Muscle layer of colon (tissue), 2 donors: ENCODE results near the gene KIF26A.

Source experiments
- H3K27ac ChIP-seq: one replicate; pipeline ENCODE4 v1.7.0; 2013; ENCODE audit warnings: low read depth, mild to moderate bottlenecking, low read length, moderate library complexity
- H3K27me3 ChIP-seq, 2 donors: one replicate each; pipeline ENCODE4 v1.7.0; 2013; ENCODE audit warnings: low read length in 2 of 2, mild to moderate bottlenecking in 2 of 2; ENCODE audit not compliant: insufficient read depth in 2 of 2, control insufficient read depth in 1 of 2
- H3K36me3 ChIP-seq: one replicate; pipeline ENCODE4 v1.7.0; 2013; ENCODE audit warnings: mild to moderate bottlenecking, low read length; ENCODE audit not compliant: insufficient read depth
- H3K4me1 ChIP-seq: one replicate; pipeline ENCODE4 v1.7.0; 2013; ENCODE audit warnings: mild to moderate bottlenecking, low read length; ENCODE audit not compliant: insufficient read depth
- H3K4me3 ChIP-seq, 2 donors: one replicate each; pipeline ENCODE4 v1.7.0; 2013; ENCODE audit warnings: low read length in 2 of 2, low read depth in 1 of 2, mild to moderate bottlenecking in 1 of 2, moderate library complexity in 1 of 2
- H3K9ac ChIP-seq: one replicate; pipeline ENCODE4 v1.7.0; 2013; ENCODE audit warnings: low read length
- H3K9me3 ChIP-seq: one replicate; pipeline ENCODE4 v1.7.0; 2013; ENCODE audit warnings: mild to moderate bottlenecking, low read length
- donor health status: abdominal sarcoma.
- donor health status: Adenocarcinoma of cecum.

The KIF26A gene

GRCh38 chr14:104229534-104230055 is 91.2 kb downstream of the KIF26A start:
- no peaks in the 10 kb centered on the region for H3K27me3 ChIP-seq
- H3K4me3 ChIP-seq = no peak overlapping the region
- no peaks in the 10 kb centered on the region for H3K9me3 ChIP-seq
- H3K36me3 ChIP-seq = no peaks in the 10 kb centered on the region
- H3K4me1 ChIP-seq = peaks cover 8% of the 10 kb centered on the region
- H3K27ac ChIP-seq = no peak overlapping the region
- H3K9ac ChIP-seq = no peak overlapping the region

DNA sequence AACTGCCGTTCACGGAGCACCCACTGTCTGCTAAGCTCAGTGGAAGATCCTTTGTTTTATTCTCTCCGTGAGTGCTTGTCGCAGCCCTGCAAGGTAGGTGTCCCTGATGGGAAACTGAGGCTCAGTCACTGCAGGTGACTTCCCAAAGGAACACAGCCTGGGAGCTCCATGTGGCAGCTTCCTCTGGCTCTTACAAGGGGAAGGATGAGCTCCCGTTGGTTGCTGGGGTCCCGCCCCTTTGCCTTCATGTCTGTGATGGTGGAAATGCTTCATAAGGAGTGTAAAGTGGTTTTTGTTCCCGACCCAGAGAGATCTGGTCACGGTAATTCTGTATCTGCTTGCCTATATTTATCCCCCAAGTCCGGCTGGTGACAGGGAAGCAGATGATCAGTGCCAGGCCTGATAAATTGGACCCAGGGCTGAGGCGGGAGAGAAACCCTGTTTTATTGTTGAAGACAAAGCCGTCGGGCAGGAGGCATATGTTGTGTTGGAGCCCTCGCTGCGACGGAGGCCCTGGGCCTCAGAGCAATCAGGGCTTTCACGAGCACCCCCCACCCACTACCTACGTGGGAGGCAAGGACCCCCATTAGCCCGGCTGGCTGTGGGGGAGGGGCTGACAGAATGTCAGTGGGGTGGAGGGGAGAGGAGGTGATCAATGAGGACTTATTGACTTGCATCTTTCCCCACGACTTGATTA is 91.9 kb downstream of the KIF26A start:
- H3K27me3 ChIP-seq = no peaks in the 10 kb centered on the region
- H3K9me3 ChIP-seq = no peaks in the 10 kb centered on the region
- H3K36me3 ChIP-seq = no peaks in the 10 kb centered on the region
- H3K4me1 ChIP-seq = peaks cover 8% of the 10 kb centered on the region
- H3K27ac ChIP-seq = no peak overlapping the region
- H3K9ac ChIP-seq = no peak overlapping the region
- no peak overlapping the region for H3K4me3 ChIP-seq
